Vagina (tissue), 2 donors: ENCODE data around the gene FAM162B.

ENCODE experiments used
- CTCF ChIP-seq, 3 experiments: fragments of 450-650 bp in 2 of 3; fragments of 200-600 bp in 1 of 3; sonication (generic) in 1 of 3; IDR thresholded peaks; one replicate each; pipeline ENCODE4 v1.5.1; 2017 to 2019; ENCODE audit warnings: antibody characterized with exemption in 3 of 3, mild to moderate bottlenecking in 2 of 3, moderate library complexity in 2 of 3
- POLR2AphosphoS5 ChIP-seq, 2 donors: sonication (generic); formaldehyde crosslinking; IDR thresholded peaks; one replicate each; pipeline ENCODE4 v1.9.0; 2017; ENCODE audit warnings: antibody characterized with exemption in 2 of 2, mild to moderate bottlenecking in 2 of 2, low read depth in 1 of 2; ENCODE audit not compliant: insufficient read depth in 1 of 2

GRCh38 chr6:116761779-116762178 is 3.7 kb downstream of the FAM162B start:
- no peak for TF ChIP-seq CTCF (IDR thresholded peaks at IDR 0.05)
- TF ChIP-seq POLR2AphosphoS5 (IDR thresholded peaks at IDR 0.05; ENCODE audit: insufficient read depth in 1 of 2, low read depth in 1 of 2): no peak
